Measurements from ENCODE around the gene HCAR3. TPM values are rescaled to one million over a fixed set of nuclear protein-coding genes. Genes with fewer than 3 reads are reported as not detected.
"Not testable (repeated sequence)": the region's sequence is repeated elsewhere in the genome, so short reads cannot be mapped to it uniquely, and the experiment has no call there.

The HCAR3 gene
- total RNA-seq, 1 experiment from 2014 or later: not detected

DNA sequence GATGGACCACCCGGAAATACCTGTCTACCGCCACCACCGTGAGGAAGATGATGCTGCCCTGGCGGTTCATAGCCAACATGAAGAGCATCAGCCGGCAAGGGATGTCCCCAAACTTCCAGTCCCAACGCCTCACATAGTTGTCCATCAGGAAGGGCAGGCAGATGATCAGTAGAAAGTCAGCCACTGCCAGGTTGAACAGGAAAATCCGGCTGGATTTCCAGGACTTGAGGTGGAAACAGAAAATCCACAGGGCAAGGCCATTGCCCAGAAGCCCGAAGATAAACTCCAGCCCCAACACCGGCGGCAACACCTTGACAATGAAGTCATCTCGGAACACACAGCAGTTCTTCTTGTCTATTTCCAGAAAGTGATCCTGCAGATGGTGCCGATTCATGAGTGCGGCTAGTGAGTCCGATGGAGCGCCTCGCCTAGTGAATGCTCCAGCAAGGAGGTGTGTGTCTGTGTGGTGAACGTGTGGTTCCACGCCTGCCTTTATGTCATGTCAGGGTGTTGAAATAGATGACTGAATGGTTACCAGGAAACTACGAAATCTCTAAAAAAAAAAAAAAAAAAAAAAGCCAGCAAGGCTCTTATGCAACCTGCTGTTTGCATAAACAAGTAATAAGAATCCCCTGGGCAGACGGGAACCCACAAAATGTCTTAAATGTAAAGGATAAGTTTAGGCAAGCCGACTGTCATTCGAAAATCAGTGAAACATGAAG is 13.6 kb downstream of the HCAR3 start, which contains the start of gene HCAR2:
Gene HCAR2, minus strand, starts transcription at position 468 of the 722 bp plus-strand sequence. Its CDS starts 74 bp downstream, at position 394.
- not testable (repeated sequence) for H3K36me3 ChIP-seq (replicated peaks; ENCODE audit: control insufficient read depth, insufficient read depth, low read length); H3K27me3 ChIP-seq (ENCODE audit: control insufficient read depth, insufficient read depth, low read length); H3K4me3 ChIP-seq (ENCODE audit: insufficient read depth, low read depth, low read length); DNase-seq

DNA sequence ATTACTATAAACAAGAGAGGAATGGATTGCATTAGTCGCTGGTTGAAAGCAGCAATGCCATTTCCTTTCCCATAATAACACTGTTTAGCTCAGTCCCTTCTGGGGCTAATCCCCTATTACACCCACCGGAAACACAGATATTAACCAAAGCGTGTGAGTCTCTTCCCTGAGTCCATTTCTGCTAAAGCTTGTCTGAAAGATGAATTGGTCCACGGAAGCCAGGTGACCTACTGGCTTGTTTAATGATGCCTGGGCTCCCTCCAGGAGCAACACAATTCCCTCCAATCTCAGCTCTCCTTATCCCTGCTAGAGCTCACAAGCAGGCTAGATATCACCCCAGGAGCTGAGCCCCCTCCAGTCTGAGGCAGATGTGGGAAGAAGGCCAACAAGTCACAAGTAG is 15.1 kb downstream of the HCAR3 start:
- not testable (repeated sequence) for DNase-seq; H3K36me3 ChIP-seq (replicated peaks; ENCODE audit: control insufficient read depth, insufficient read depth, low read length); H3K4me3 ChIP-seq (ENCODE audit: insufficient read depth, low read depth, low read length); H3K27me3 ChIP-seq (ENCODE audit: control insufficient read depth, insufficient read depth, low read length)

DNA sequence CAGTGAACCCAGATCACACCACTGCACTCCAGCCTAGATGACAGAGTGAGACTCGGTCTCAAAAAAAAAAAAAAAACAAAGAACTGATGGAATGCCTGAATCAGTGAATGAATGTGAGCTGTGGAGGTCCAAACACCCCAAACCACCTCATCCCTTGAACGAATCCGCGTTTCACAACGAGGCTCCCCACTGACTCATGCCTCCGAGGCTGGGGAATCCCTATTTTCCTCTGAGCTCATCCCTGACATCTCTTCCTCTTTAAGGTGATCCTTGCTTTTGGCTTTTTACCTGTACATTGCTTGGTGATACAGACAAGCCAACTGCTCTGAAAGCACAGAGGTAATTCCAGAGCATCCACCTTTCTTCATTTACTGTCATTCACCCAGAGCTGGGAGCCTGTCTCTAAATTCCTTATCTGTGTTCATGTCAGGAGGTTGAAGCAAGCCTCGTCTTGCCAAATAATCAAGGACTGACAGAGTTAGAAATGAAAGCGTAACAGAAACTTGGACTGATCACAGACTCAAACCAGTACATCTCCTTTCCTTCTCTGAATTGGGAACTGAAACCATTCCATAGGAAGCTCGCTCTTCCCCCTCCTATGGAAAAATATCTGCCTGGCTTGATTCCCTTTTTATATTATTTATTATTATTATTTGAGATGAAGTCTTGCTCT is 16.4 kb downstream of the HCAR3 start:
- not testable (repeated sequence) for H3K36me3 ChIP-seq (replicated peaks; ENCODE audit: control insufficient read depth, insufficient read depth, low read length); H3K4me3 ChIP-seq (ENCODE audit: insufficient read depth, low read depth, low read length); H3K27me3 ChIP-seq (ENCODE audit: control insufficient read depth, insufficient read depth, low read length); DNase-seq

DNA sequence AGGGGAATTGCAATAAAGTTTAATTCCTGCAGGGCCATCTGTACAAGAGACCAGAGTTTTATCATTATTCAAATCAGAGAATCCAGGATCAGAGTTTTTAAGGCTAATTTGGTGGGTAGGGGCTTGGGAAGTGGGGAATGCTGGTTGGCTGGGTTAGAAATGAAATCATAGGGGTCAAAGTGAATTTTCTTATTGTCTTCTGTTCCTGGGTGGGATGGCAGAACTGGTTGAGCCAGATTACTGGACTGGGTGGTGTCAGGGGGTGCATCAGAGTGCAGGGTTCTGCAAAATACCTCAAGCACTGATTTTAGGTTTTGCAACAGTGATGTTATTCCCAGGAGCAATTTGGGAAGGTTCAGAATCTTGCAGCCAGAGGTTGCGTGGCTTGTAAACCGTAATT is 19.7 kb downstream of the HCAR3 start:
- not testable (repeated sequence) for H3K27me3 ChIP-seq (ENCODE audit: control insufficient read depth, insufficient read depth, low read length); H3K36me3 ChIP-seq (replicated peaks; ENCODE audit: control insufficient read depth, insufficient read depth, low read length); DNase-seq; H3K4me3 ChIP-seq (ENCODE audit: insufficient read depth, low read depth, low read length)

DNA sequence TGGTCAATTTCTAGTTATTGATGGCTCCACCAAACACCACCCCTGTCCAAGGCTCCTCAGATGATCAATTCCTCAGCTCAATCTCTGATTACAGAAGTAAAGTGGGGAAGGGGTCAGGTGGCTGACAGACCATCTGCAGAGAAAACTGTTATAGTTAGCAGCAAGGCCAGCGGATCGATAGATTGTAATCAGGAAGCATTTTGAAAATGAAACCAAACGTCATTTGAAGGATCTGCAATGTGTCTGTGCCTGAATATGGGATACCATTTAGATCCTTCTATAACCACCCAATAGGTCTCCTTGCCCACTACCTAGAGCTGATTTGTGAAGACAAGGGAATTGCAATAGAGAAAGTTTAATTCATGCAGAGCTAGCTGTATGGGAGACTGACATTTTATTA is 25.0 kb downstream of the HCAR3 start:
- Histone ChIP-seq H3K4me3 (ENCODE audit: insufficient read depth, low read depth, low read length) (no peak overlapping the region), H3K27me3 (ENCODE audit: control insufficient read depth, insufficient read depth, low read length) (no peaks in the 10 kb centered on the region; the same call in 1 of the 2 replicates), H3K36me3 (replicated peaks; ENCODE audit: control insufficient read depth, insufficient read depth, low read length) (no peaks in the 10 kb centered on the region)
- DNase-seq: no peak

DNA sequence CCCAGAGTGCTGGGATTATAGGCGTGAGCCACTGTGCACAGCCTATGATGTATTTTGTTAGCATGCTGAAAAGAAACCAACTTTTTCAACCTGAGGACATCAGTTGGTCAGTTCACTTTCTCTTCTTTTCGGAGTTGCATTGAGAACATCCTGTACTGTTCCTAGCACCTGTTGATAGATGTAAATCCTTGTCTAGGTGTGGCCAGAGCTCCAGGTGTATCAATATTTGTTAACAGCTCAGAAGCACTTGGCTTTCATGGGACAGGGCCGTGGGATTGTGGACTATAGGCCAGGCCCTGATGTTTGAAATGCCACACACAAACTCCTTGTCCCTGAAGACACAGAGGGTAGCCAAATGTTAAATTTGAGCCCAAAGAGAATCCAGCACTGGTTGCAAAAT is 28.3 kb downstream of the HCAR3 start:
- Histone ChIP-seq H3K27me3 (ENCODE audit: control insufficient read depth, insufficient read depth, low read length) (peaks cover 1% of the 10 kb centered on the region; the same call in 1 of the 2 replicates), H3K4me3 (ENCODE audit: insufficient read depth, low read depth, low read length) (no peak overlapping the region), H3K36me3 (replicated peaks; ENCODE audit: control insufficient read depth, insufficient read depth, low read length) (no peaks in the 10 kb centered on the region)
- DNase-seq: no peak

DNA sequence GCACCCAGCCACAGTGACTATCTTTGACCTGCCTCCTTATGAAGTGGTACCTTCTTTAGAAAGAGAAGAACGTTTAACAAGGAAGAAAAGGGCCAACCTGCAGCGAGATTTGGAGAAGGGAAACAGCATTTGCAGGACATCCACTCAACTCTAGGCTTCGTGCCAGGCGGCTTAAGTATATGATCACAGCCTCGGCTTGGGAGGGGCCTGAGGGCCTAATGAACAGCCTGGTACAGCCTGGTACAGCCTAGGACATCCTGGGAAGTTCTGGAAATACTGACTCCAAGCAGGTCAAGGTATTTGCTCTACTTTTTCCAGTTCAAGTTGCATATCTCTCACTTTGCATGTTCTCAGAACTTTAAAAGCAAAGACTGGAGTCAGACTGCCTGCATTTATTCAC is 29.5 kb downstream of the HCAR3 start:
- H3K4me3 ChIP-seq (ENCODE audit: insufficient read depth, low read depth, low read length): no peak overlapping the region
- peaks cover 1% of the 10 kb centered on the region; the same call in 1 of the 2 replicates for H3K27me3 ChIP-seq (ENCODE audit: control insufficient read depth, insufficient read depth, low read length)
- DNase-seq: no peak

DNA sequence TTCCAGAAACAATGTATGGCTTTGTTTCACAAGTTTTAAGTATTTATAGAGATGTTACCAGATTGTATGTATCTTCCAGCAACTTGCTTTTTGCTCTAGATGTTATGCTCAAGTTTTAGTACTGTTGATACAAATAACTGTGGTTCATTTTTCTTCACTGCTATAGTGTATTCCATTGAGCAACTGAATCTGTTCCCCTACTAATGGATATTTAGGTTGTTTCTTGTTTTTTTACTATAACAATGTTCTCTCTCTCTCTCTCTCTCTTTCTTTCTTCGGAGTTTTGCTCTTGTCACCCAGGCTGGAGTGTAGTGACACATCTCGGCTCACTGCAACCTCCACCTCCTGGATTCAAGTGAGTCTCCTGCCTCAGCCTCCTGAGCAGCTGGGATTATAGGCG is 30.1 kb downstream of the HCAR3 start:
- Histone ChIP-seq H3K27me3 (ENCODE audit: control insufficient read depth, insufficient read depth, low read length) (peaks cover 1% of the 10 kb centered on the region; the same call in 1 of the 2 replicates), H3K4me3 (ENCODE audit: insufficient read depth, low read depth, low read length) (no peak overlapping the region), H3K36me3 (replicated peaks; ENCODE audit: control insufficient read depth, insufficient read depth, low read length) (no peaks in the 10 kb centered on the region)
- no peak for DNase-seq

More for the DNA sequence above, 29.5 kb downstream of the HCAR3 start:
- H3K36me3 ChIP-seq (replicated peaks; ENCODE audit: control insufficient read depth, insufficient read depth, low read length): no peaks in the 10 kb centered on the region

DNA sequence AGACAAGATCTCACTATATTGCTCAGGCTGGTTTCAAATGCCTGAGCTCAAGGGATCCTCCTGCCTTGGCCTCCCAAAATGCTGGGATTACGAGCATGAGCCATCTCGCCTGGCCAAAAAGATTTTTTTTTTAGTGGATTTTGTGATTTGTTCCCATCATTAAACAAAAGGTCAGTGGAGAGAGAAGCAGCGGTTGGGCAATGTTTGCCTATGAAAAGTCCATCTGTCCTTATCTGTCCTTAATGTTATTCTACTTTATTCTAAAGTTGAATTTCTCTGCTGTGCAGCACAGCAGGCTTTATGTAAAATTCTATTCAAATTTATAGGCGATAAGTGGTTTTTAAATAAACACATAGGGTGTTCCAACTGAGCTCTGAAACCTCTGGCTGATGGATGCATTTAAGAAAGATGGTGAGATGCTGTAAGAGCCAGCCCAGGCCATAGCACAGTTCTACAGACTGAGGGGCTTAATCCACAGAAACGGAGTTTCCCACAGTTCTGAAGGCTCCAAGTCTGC is 32.3 kb downstream of the HCAR3 start:
- Histone ChIP-seq H3K27me3 (ENCODE audit: control insufficient read depth, insufficient read depth, low read length) (peaks cover 1% of the 10 kb centered on the region; the same call in 1 of the 2 replicates), H3K36me3 (replicated peaks; ENCODE audit: control insufficient read depth, insufficient read depth, low read length) (no peaks in the 10 kb centered on the region), H3K4me3 (ENCODE audit: insufficient read depth, low read depth, low read length) (no peak overlapping the region)
- DNase-seq: no peak

DNA sequence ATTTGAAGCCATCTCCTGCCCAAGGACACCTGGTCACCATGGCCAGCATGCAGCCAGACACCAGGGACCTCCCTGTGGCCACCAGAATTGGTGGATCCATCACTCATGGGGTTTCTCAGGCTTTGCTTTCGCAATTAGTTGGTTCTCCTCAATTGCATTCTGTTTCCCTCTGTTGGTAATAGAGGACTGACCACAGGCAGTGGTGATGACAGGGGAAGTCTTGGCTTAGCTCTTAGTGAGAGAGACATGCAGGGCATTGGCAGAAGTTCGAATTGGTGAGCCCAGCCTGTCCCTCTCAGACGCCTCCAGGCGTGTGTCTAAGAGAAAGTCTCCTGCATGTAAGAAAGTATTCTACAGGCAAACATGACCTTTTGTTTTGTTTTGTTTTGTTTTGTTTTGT is 34.8 kb downstream of the HCAR3 start:
- Histone ChIP-seq H3K27me3 (ENCODE audit: control insufficient read depth, insufficient read depth, low read length) (peaks cover 1% of the 10 kb centered on the region; the same call in 1 of the 2 replicates), H3K36me3 (replicated peaks; ENCODE audit: control insufficient read depth, insufficient read depth, low read length) (no peaks in the 10 kb centered on the region), H3K4me3 (ENCODE audit: insufficient read depth, low read depth, low read length) (no peak overlapping the region)
- DNase-seq: no peak

DNA sequence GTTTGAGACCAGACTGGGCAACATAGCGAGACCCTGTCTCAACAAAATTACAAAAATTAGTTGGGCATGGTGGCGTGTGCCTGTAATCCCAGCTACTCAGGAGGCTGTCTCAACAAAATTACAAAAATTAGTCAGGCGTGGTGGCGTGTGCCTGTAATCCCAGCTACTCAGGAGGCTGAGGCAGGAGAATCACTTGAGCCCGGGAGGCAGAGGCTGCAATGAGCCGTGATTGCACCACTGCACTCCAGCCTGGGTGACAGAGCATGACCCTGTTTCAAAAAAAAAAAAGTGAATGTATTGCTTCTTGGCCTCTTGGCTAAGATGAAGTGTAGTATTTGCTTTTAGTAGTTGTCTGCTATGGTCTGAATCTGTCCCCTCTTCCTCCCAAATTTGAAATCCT is 35.6 kb downstream of the HCAR3 start:
- not testable (repeated sequence) for H3K36me3 ChIP-seq (replicated peaks; ENCODE audit: control insufficient read depth, insufficient read depth, low read length)

DNA sequence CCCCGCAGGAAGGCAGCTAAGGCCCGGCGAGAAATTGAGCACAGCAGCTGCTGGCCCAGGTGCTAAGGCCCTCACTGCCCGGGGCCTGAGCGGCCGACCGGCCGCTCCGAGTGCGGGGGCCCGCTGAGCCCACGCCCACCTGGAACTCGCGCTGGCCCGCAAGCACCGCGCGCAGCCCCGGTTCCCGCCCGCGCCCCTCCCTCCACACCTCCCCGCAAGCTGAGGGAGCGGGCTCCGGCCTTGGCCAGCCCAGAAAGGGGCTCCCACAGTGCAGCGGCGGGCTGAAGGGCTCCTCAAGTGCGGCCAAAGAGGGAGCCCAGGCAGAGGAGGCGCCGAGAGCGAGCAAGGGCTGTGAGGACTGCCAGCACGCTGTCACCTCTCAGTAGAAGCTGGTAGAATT is 39.8 kb downstream of the HCAR3 start:
- not testable (repeated sequence) for H3K27me3 ChIP-seq (ENCODE audit: control insufficient read depth, insufficient read depth, low read length); H3K36me3 ChIP-seq (replicated peaks; ENCODE audit: control insufficient read depth, insufficient read depth, low read length); DNase-seq; H3K4me3 ChIP-seq (ENCODE audit: insufficient read depth, low read depth, low read length)

More for the DNA sequence above, 35.6 kb downstream of the HCAR3 start:
- not testable (repeated sequence) for H3K4me3 ChIP-seq (ENCODE audit: insufficient read depth, low read depth, low read length); H3K27me3 ChIP-seq (ENCODE audit: control insufficient read depth, insufficient read depth, low read length); DNase-seq

DNA sequence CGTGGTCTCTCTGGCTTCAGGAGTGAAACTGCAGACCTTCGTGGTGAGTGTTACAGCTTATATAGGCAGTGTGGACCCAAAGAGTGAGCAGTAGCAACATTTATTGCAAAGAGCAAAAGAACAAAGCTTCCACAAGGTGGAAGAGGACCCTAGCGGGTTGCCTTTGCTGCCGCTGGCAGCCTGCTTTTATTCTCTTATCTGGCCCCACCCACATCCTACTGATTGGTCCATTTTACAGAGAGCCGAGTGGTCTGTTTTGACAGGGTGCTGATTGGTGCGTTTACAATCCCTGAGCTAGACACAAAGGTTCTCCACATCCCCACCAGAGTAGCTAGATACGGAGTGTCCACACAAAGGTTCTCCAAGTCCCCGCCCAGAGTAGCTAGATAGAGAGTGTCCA is 40.6 kb downstream of the HCAR3 start:
- not testable (repeated sequence) for H3K27me3 ChIP-seq (ENCODE audit: control insufficient read depth, insufficient read depth, low read length); H3K4me3 ChIP-seq (ENCODE audit: insufficient read depth, low read depth, low read length); H3K36me3 ChIP-seq (replicated peaks; ENCODE audit: control insufficient read depth, insufficient read depth, low read length); DNase-seq

DNA sequence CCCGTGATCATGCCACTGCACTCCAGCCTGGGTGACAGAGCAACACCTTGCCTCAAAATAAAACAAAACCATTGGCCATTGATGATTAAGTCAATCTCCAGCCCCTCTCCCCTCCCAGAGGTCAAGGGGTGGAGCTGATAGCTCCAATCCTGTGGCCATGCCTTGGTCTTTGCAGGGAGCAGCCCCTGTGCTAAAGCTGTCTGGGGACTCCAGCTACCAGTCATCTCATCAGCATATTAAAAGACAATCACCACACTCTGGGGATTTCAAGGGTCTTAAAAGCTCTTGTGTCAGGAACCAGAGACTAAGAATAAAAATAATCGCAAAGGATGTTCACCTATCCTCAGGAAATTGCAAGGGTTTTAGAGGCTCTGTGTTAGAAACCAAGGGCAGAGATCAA is 44.1 kb downstream of the HCAR3 start:
- Histone ChIP-seq H3K36me3 (replicated peaks; ENCODE audit: control insufficient read depth, insufficient read depth, low read length) (no peaks in the 10 kb centered on the region), H3K4me3 (ENCODE audit: insufficient read depth, low read depth, low read length) (no peak overlapping the region), H3K27me3 (ENCODE audit: control insufficient read depth, insufficient read depth, low read length) (no peaks in the 10 kb centered on the region)
- DNase-seq: peak; percentile 58

Measured in H7 (cell line).